Measurements from ENCODE around the gene SAFB2. TPM values are rescaled to one million over a fixed set of nuclear protein-coding genes. Genes with fewer than 3 reads are reported as not detected.

The SAFB2 gene
- total RNA-seq, 4 donors from 2014 or later: 25.3 to 81.6 (median 41.6) TPM

GRCh38 chr19:5553892-5554291 lies 68.7 kb downstream of the SAFB2 start:
- H3K36me3 ChIP-seq: no peaks in the 10 kb centered on the region
- H3K27me3 ChIP-seq: peaks cover 11% of the 10 kb centered on the region
- no peaks in the 10 kb centered on the region for H3K4me1 ChIP-seq
- no peak overlapping the region for H3K27ac ChIP-seq
- no peak overlapping the region for H3K4me3 ChIP-seq
- no peak for TF ChIP-seq CTCF (IDR thresholded peaks at IDR 0.05)
- TF ChIP-seq EP300 (IDR thresholded peaks at IDR 0.05): no peak
- ATAC-seq: no peak
- WGBS, 2 donors (ENCODE audit: low coverage in 1 of 2): 80% methylated on average over 2 of the region's 9 CpGs; no CpG with 5 or more reads in 1 of the 2 donors
- no peaks in the 10 kb centered on the region for H3K9me3 ChIP-seq

GRCh38 chr19:5547881-5548280 lies 74.7 kb downstream of the SAFB2 start:
- Histone ChIP-seq H3K36me3 (no peaks in the 10 kb centered on the region), H3K27me3 (no peaks in the 10 kb centered on the region), H3K27ac (no peak overlapping the region), H3K9me3 (no peaks in the 10 kb centered on the region), H3K4me3 (no peak overlapping the region), H3K4me1 (no peaks in the 10 kb centered on the region)
- WGBS, 2 donors (ENCODE audit: low coverage in 1 of 2): 29 to 37% methylated on average over 7 to 8 of the region's 8 CpGs
- peak in 3 of 4 experiments; percentile 32 to 37 (median 34) for TF ChIP-seq CTCF (IDR thresholded peaks at IDR 0.05)
- TF ChIP-seq POLR2AphosphoS5 (IDR thresholded peaks at IDR 0.05): no peak
- ATAC-seq: no peak

GRCh38 chr19:5545984-5546383 lies 76.6 kb downstream of the SAFB2 start:
- H3K4me1 ChIP-seq: no peaks in the 10 kb centered on the region

GRCh38 chr19:5545051-5545450 lies 77.5 kb downstream of the SAFB2 start:
- Histone ChIP-seq H3K4me3 (no peak overlapping the region), H3K27me3 (no peaks in the 10 kb centered on the region), H3K27ac (no peak overlapping the region), H3K9me3 (no peaks in the 10 kb centered on the region), H3K4me1 (no peaks in the 10 kb centered on the region), H3K36me3 (no peaks in the 10 kb centered on the region)
- TF ChIP-seq POLR2A (IDR thresholded peaks at IDR 0.05): no peak
- TF ChIP-seq POLR2AphosphoS5 (IDR thresholded peaks at IDR 0.05): no peak
- TF ChIP-seq CTCF (IDR thresholded peaks at IDR 0.05): no peak
- no peak for TF ChIP-seq EP300 (IDR thresholded peaks at IDR 0.05)
- 65 to 86% methylated on average over 2 to 5 of the region's 5 CpGs for WGBS, 2 donors (ENCODE audit: low coverage in 1 of 2)
- ATAC-seq: no peak

More at GRCh38 chr19:5545984-5546383, 76.6 kb downstream of the SAFB2 start:
- H3K9me3 ChIP-seq: no peaks in the 10 kb centered on the region
- H3K27ac ChIP-seq: no peak overlapping the region
- H3K27me3 ChIP-seq: no peaks in the 10 kb centered on the region
- TF ChIP-seq POLR2A (IDR thresholded peaks at IDR 0.05) (no peak), EP300 (IDR thresholded peaks at IDR 0.05) (no peak), POLR2AphosphoS5 (IDR thresholded peaks at IDR 0.05) (no peak), CTCF (IDR thresholded peaks at IDR 0.05) (no peak)
- no peak for ATAC-seq
- no peaks in the 10 kb centered on the region for H3K36me3 ChIP-seq
- 94 to 100% methylated on average over 2 of the region's 4 CpGs for WGBS, 2 donors (ENCODE audit: low coverage in 1 of 2)
- no peak overlapping the region for H3K4me3 ChIP-seq

- Histone ChIP-seq H3K27ac (no peak overlapping the region), H3K4me3 (no peak overlapping the region), H3K36me3 (no peaks in the 10 kb centered on the region), H3K4me1 (peaks cover 0 to 16% (median 2%) of the 10 kb centered on the region in 3 donors), H3K27me3 (no peaks in the 10 kb centered on the region), H3K9me3 (no peaks in the 10 kb centered on the region)
- ATAC-seq: no peak
- TF ChIP-seq EP300 (IDR thresholded peaks at IDR 0.05): no peak
- TF ChIP-seq CTCF (IDR thresholded peaks at IDR 0.05): no peak
- no peak for TF ChIP-seq POLR2AphosphoS5 (IDR thresholded peaks at IDR 0.05)
- TF ChIP-seq POLR2A (IDR thresholded peaks at IDR 0.05): no peak
- 40 to 45% methylated on average over 3 to 8 of the region's 8 CpGs for WGBS, 2 donors (ENCODE audit: low coverage in 1 of 2)
Observed at GRCh38 chr19:5542665-5543064, 79.9 kb downstream of the SAFB2 start.

Measured in gastroesophageal sphincter (tissue), 4 donors.